AG20443 (cell line): ENCODE measurements around the gene GALR1.
"Not testable (repeated sequence)": the region's sequence is repeated elsewhere in the genome, so short reads cannot be mapped to it uniquely, and the experiment has no call there.

ENCODE experiments used
- DNase-seq: peaks from one replicate; pipeline ENCODE4 v3.0.0; 2012; ENCODE audit warnings: low spot score, mixed read lengths

The GALR1 gene

DNA sequence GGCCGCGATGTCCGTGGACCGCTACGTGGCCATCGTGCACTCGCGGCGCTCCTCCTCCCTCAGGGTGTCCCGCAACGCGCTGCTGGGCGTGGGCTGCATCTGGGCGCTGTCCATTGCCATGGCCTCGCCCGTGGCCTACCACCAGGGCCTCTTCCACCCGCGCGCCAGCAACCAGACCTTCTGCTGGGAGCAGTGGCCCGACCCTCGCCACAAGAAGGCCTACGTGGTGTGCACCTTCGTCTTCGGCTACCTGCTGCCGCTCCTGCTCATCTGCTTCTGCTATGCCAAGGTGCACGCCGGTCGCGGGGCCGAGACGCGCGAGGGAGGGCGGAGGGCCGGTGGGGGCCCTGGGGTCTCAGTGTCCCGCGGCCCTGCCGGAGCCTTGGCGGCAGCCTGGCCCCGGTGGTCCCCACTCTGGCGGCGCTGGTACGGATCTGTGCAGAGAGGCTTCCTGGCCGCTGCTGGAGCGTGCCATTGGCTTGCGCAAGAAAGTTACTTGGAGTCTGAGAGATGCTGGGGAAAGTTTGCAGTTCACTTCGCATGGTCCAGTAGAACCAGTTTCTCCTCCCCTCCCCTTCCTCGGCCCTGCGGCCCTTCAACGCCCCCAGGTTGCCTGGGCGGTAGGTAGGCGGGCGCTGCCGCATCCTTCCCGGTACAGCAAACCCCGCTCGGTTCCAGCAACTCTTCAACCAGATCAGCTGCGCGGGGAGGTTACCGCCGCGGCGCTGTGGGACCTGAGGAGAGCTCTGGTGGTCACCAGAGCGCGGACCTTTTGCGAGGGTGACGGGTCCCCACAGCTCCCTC lies 1.5 kb downstream of the GALR1 start:
- peak; percentile 26 for DNase-seq

GRCh38 chr18:77251730-77252050 lies 2.0 kb downstream of the GALR1 start:
- DNase-seq = no peak

DNA sequence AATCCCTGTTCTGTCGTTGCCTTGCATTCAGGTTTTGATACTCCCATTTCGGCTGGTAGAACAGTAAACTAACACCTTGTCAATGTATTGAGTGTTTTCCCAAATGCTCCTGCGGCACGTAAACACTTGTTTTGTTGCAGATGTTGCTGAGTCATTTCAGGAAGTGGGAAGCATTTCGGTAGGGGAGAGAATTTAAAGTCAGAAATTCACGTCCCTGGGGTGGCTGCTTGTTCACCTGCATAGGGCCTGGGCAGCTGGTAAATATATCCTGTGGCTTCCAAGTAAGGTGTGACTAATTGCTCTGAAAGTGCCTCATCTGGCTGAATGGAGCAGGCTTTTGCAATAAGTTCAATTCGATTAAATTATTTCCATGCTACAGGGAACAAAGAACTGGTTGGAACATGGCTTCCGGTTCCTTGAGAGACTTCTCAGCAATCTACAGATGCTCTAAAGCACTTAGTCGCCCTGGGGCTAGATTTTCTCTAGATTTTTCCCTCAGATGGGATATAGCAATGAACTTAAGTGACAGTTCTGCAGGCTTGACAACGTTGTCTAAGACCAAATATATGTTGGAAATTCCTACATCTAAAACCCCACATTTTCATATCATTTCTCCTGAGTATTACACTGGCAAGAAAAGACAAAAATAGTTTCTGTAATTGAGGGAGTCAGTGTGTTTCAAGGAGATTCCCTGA lies 5.2 kb downstream of the GALR1 start:
- no peak for DNase-seq

DNA sequence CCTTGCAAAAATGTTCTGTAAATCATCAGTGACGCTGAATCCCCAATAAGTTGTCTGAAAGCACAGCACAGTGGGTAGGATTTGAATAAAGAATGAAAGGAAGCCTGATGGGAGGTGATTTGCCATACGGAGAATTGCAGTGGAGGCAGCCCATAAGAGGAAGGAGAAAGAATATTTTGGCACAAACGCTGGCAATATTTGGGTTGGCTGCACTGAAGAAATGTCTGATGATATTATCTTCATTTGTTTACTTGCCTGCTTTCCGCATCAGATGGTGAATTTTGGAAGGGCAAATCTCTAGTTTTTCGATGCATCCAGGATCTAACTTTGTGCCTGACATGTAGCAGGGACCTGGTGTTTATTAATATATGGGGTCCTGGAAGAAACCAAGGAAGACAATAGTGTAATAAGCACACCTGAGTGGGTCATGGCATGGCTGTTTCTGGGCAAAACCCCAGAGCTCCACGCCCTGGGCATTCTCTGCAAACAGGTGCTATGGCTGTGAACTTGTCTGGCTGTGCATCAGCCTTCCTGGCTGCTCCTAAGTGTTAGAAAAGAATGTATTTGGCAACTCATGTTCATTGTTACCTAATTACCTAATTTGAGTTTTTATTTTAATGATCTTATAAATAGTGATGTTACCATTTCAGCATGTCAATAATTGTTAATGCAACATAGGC lies 5.9 kb downstream of the GALR1 start:
- DNase-seq = no peak

- no peak for DNase-seq
Observed at GRCh38 chr18:77262643-77263465, 13.2 kb downstream of the GALR1 start.

DNA sequence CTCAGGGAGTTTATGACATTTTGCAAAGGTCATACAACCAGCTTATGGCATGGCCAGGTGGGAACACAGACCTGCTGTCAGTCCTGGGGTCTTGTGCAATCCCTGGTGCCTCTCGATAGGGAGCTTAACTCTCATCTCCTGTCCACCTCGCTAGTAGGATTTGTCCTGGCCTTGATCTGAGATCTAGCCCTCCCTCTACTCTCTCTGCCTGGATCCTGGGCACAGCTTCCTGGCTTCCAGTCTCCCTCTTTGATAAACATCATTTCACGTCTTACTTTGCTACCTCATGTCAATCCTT lies 13.8 kb downstream of the GALR1 start:
- no peak for DNase-seq

- no peak for DNase-seq
Observed at GRCh38 chr18:77267969-77268368, 18.3 kb downstream of the GALR1 start.

DNA sequence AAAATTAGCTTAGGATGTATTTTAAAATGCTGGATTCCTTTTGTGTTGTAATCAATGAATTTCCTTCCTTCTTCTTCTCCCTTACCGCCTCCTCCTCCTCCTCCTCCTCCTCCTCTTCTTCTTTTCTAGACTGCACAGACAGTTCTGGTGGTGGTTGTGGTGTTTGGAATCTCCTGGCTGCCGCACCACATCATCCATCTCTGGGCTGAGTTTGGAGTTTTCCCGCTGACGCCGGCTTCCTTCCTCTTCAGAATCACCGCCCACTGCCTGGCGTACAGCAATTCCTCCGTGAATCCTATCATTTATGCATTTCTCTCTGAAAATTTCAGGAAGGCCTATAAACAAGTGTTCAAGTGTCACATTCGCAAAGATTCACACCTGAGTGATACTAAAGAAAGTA lies 18.8 kb downstream of the GALR1 start:
- DNase-seq = no peak

DNA sequence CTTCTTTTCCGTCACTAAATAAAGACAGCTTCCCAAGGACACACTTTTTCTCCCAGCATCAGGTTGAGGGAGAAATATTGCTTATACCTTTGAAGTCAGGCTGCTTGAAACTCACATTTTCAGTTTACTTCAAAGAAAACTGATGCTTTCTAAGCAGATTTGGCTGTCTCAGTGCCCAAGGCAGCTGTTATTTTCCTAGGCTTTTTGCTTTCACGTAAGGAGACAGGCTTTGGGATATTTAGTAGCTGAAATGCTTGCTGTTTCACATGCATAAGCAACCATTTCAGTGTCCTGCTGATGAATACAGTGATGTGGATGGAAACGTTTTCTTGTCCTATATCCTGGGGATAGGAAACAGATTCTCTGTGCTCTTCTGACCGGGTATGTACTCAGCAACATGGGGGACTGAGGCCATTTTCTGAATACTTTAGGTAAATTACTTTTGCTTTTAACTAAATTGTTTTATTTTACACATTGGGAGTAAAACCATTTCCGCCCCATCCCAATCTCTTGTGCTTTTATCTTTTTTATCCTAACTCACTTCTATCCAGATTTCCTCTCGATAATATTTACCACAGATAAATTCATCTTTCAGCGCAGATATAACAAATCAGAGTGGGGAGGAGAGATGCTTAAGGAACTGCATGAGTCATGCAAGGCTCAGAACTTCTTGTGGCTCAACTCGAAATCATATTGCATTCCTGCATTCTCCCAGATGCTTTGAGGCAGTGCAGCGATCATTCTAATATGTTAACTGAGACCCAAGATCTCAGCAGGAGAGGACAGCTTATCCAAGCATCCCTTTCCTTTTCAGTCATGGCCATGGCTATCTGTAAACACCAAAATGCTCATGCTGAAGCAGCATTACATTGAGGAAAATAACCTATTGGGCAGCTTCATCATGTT lies 22.2 kb downstream of the GALR1 start:
- DNase-seq = peak; percentile 21

DNA sequence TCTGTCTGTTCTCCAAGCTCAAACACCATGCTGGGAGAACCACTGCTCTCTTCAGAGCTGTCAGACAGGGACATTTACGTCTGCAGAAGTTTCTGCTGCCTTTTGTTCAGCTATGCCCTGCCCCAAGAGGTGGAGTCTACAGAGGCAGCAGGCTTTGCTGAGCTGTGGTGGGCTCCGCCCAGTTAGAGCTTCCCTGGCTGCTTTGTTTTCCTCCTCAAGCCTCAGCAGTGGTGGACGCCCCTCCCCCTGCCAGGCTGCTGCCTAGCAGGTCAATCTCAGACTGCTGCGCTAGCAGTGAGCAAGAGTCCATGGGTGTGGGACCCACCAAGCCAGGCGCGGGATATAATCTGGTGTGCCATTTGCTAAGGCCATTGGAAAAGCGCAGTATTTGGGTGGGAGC lies 41.2 kb downstream of the GALR1 start:
- not testable (repeated sequence) for DNase-seq

GRCh38 chr18:77298172-77298571 lies 48.5 kb downstream of the GALR1 start:
- DNase-seq = no peak

DNA sequence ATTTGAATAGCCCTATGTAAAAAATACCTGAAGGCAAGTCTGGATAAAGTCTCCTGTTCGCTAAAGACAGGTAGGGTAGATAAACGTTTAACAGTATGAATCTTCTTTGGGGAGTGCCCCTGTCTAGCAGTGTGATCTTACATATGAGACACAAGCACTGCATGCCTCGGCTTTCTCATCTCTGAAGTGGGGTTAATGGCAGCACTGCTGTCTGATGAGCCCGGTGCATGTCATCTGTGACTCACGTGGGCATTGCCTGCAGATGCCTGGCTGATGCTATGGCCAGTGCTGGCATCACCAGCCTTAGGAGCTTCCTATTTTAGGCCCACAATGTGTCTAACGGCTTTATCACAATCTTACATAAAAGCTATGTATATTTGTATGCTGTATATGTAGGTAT lies 50.1 kb downstream of the GALR1 start:
- no peak for DNase-seq

DNA sequence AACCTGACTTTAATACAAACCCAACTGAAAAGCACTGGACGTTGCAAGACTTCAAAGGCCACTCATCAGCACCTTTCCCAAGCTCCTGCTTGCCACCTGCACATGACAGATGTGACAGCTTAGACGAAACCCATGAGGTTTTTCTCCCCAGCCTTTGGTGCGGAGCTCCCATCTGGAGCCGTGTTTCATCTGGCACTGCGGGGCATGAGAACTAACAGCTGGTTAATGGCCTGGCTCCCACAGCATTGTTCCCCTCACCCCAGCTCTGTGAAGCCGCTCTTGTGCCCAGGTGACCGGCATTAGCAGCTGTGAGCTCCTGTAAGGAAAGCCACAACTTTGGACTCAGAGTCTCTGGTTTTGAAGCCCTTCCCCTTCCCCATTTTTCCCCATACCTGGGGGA lies 50.9 kb downstream of the GALR1 start:
- DNase-seq = no peak

DNA sequence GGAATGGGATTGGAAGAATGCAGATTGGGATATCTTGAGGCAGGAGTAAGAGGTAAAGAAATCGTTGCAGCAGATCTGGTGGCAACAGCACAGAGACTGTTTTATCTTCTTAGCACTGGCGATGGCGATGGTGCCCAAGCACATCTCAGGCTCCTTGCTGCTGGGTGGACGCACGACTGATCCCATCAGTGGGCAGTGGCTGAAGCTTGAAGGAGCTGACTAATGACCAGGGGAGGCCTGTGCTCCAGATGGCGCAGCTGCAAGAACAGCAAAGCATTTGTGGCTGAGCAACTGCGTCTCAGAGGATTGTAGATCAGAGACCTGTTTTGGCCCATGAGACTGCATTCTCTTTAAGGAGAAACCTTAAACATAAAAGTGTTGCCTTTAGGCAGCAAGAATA lies 54.6 kb downstream of the GALR1 start:
- DNase-seq = no peak

DNA sequence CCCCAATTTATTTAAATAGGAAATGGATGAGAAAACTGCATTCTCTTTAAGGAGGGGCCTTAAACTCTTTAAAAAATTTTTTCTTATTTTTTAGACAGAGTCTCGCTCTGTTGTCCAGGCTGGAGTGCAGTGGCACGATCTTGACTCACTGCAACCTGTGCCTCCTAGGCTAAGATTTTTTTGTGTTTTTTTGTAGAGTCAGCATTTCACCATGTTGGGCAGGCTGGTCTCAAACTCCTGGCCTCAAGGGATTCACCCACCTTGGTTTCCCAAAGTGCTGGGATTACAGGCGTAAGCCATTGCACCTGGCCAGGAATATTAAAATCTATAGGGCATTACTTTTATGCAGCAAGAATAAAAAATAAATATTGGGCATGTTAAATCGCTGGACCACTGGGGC lies 56.0 kb downstream of the GALR1 start:
- no peak for DNase-seq

GRCh38 chr18:77308216-77308615 lies 58.6 kb downstream of the GALR1 start:
- DNase-seq = no peak

DNA sequence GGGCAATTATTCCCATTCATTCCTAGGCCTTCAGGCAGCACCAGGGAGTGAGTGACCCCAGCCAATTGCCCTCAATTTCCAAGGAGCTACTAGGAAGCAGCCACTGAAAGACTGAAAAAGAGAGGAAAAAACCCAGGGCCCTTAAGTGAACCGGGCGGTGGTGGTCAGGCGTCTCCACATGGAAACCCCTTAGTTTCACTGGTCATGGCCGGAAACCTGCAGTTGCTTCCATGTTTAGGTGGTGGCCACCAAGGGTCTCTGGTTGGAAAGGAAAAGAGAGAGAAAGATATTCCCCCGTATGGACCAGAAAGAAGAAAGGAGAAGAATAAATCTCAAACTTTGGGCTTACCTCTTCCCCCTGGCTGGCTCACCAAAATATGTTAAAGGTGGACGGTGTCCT lies 64.9 kb downstream of the GALR1 start:
- no peak for DNase-seq

DNA sequence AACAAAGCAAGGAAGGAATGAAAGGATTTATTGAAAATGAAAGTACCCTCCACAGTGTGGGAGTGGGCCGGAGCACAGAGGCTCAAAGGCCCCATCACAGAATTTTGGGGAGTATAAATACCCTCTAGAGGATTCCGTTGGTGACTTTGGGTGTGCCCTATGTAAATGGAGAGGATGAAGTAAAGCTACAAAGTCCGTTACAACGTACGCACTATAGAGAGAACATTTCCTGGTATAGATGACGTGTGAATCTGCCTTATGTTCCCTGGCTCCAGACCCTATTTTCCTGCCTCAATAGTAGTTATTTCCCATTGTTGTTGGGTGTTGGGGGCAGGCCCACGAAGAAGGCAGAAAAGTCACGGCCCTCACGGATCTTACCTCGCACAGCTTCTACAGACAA lies 65.3 kb downstream of the GALR1 start:
- DNase-seq = no peak

- no peak for DNase-seq
Observed at GRCh38 chr18:77316008-77316407, 66.4 kb downstream of the GALR1 start.

GRCh38 chr18:77316641-77317040 lies 67.0 kb downstream of the GALR1 start:
- DNase-seq = no peak

GRCh38 chr18:77320971-77321559 lies 71.4 kb downstream of the GALR1 start:
- DNase-seq = no peak
